DOHH2 (cell line): ENCODE data around the gene PXDC1.
"Not testable (repeated sequence)": the region's sequence is repeated elsewhere in the genome, so short reads cannot be mapped to it uniquely, and the experiment has no call there.

Source experiments
- CTCF ChIP-seq: fragments of 200-600 bp; sonication (generic); IDR thresholded peaks from one replicate; pipeline ENCODE4 v1.5.1; 2014; ENCODE audit warnings: antibody characterized with exemption, mild to moderate bottlenecking, low read depth, low read length; ENCODE audit not compliant: poor library complexity, severe bottlenecking
- EZH2phosphoT487 ChIP-seq: fragments of 200-600 bp; sonication (generic); IDR thresholded peaks from 2 replicates; pipeline ENCODE4 v1.6.1; 2017; ENCODE audit warnings: borderline replicate concordance, mild to moderate bottlenecking, antibody characterized with exemption, low read length, moderate library complexity, mixed read lengths

DNA sequence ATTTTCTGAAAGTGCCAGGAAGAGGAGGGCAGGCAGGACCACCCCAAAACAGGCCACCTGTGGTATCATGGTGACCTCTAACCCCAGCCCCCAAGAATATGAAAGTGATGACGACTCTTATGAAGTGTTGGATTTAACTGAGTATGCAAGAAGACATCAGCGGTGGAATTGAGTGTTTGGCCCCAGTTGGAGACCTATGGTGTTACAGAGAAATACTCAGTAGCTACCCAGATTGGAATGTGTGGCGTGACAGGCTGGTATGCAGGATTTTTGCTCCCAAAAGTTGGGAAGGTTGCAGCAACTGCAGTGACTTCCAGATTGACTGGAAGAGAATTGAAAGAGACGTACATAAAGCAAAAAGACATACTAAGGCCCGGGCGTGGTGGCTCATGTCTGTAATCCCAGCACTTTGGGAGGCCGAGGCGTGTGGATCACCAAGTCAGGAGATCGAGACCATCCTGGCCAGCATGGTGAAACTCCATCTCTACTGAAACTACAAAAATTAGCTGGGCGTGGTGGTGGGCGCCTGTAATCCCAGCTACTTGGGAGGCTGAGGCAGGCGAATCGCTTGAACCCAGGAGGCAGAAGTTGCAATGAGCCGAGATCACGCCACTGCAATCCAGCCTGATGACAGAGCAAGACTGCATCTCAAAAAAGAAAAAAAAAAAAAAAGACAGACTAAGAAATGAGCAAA, 2.7 kb upstream of the PXDC1 start:
- not testable (repeated sequence) for TF ChIP-seq CTCF, EZH2phosphoT487
